ENCODE measurements around the gene KIF5A.
"Not testable (repeated sequence)": the region's sequence is repeated elsewhere in the genome, so short reads cannot be mapped to it uniquely, and the experiment has no call there.

Gene KIF5A

DNA sequence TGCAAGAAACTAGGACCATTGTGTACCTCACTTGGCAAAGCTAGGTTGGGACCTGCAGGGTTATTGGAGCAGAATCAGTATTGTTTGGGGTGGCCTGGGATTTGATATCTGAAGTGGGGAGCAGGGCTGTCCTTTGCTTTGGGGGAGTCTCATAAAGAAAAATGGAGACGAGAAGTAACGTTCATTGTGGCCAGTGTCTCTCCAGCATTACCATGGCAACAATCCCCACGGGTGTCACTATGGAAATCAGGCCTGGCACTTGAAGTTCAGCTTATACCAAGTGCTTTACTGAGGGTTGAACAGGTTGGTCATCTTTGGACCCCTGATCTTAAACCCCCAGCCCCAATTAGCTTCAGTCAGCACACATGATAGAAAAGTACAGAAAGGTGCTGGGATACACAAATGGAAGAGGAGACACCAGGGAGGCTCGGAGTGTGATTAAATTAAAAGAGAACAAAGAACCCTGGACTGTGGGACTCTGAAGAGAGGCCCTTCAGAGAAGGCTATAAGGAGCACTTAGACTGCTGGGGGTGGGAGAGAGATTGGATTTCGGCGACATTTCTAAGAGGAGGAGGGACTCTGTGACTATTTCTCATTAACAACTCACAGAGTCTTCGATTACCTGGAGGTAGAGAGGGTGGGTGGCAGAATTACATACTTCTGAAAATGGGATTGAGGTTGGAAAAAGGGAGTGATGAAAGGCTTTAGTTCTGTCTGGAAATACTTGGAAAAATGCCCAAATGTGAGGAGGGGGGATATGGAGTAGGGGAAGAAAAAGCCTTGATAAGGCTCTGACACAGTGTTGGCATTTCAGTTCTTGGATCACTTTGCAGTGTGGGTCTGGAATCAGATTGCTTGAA lies 3.7 kb downstream of the KIF5A start:
- in situ Hi-C loops (cut with HindIII; ENCODE audit: low sequenced_read_pairs): no loop called here

DNA sequence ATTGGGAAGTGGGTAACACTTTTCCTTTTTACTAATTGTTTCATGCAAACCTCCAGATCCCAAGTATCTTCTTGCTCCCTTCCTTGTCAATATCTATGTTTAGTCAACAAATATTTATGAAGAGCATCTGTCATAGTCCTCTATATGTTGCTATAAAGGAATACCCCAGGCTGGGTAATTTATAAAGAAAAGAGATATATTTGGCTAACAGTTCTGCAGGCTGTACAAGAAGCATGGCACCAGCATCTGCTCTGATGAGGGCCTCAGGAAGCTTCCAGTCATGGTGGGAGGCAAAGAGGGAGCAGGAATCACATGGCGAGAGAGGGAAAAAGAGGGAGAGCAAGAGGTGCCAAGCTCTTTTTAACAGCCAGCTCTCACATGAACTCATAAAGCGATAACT lies 4.6 kb downstream of the KIF5A start:
- in situ Hi-C loops (cut with HindIII; ENCODE audit: low sequenced_read_pairs): no loop called here

DNA sequence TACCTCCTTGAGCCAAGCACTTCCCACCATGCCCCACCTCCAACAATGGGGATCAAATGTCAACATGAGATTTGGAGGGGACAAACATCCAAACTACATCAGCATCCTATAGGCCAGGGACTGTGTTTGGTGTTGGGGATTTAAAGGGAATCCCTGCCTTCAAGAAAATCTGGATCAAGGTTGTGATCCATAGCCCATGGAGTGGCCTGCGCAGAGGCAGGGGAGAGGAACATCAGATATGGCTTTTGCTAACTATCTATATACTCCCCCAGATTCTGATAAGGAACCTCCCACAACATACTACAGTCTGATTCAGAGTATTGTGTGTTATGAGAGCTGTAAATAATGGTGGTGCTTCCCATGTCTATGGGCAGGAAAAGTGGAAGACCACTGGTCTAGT lies 5.1 kb downstream of the KIF5A start:
- in situ Hi-C loops (cut with HindIII; ENCODE audit: low sequenced_read_pairs): no loop called here

DNA sequence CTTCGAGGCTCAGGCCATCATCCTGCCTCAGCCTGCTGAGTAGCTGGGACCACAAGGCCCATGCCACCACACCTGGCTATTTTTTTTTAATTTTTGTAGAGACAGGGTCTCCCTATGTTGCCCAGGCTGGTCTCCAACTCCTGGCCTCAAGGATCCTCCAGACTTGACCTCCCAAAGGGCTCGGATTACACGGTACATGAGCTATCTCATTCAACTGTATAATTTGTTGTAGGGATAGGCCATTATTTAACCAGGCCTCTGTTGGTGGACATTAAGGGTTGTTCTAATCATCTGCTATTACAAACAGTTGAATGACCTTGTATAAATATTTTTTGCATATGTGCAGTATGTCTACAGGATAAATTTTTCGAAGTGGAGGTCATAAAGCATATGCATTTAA lies 9.0 kb downstream of the KIF5A start:
- in situ Hi-C loops (cut with HindIII; ENCODE audit: low sequenced_read_pairs): no loop called here

DNA sequence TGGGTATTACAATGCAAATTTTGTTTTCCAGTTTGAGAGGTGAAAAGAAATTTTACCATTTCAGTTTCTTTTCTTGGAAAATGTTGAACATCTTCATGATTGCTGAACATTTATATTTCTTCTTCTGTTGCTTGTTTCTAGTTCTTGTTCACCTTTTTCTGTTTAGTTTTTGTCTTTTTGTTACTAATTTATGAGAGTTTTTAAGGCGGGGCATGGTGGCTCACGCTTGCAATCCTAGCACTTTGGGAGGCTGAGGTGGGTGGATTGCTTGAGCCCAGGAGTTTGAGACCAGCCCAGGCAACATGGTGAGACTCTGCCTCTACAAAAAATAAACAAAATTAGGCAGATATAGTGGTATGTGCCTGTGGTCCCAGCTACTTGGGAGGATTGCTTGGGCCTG lies 10.7 kb downstream of the KIF5A start:
- in situ Hi-C loops (cut with HindIII; ENCODE audit: low sequenced_read_pairs): no loop called here

DNA sequence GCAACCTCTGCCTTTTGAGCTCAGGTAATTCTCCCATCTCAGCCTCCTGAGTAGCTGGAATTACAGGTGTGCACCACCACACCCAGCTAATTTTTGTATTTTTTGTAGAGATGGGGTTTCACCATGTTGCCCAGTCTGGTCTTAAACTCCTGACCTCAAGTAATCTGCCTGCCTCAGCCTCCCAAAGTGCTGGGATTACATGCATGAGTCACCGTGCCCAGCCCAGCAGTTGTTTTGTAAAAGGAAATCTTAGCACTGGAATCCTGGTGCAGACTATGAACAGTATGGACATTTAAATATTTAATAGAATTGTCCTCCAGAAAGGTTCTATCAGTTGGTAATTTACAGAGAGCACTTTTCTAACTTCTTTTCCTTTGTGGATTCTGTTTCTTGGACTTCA lies 11.3 kb downstream of the KIF5A start:
- in situ Hi-C loops (cut with HindIII; ENCODE audit: low sequenced_read_pairs): not testable (repeated sequence)

DNA sequence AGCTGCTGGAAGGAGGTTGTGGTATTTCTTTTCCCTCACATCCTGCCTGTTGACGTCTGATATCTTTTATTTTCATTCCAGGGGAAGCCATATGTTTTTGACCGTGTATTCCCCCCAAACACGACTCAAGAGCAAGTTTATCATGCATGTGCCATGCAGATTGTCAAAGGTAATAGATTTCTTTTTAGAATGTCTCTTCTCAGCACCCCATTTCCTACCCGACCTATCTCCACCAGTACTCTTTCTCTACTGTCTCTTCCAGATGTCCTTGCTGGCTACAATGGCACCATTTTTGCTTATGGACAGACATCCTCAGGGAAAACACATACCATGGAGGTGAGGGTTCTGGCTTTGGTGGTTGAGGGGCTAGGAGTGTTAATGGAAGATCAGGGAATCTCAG lies 13.5 kb downstream of the KIF5A start:
- in situ Hi-C loops (cut with HindIII; ENCODE audit: low sequenced_read_pairs): no loop called here

DNA sequence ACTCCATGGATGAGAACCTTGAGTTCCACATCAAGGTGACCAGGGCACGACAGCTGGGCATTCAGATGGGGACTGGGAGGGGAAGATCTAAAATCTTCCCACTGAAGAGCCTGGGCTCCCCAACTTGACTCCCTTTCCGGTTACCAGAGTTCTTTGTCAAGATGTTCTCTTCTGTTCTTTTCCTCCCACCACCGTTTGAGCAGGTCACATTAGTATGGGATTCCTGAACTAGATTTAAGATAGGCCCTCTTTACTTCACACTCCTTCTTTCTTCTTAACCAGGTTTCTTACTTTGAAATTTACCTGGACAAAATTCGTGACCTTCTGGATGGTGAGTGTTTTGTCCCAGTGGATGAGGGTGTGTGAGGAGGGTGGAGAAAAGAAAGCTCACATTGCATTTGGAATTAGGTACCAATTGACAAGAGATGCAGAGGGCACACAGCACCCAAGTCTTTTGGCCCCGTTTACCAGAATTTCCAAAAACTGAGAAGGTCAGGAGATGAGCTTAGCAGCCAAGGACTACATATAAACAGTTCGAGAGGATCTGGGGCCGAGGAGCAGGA lies 14.4 kb downstream of the KIF5A start:
- in situ Hi-C loops (cut with HindIII; ENCODE audit: low sequenced_read_pairs): no loop called here

DNA sequence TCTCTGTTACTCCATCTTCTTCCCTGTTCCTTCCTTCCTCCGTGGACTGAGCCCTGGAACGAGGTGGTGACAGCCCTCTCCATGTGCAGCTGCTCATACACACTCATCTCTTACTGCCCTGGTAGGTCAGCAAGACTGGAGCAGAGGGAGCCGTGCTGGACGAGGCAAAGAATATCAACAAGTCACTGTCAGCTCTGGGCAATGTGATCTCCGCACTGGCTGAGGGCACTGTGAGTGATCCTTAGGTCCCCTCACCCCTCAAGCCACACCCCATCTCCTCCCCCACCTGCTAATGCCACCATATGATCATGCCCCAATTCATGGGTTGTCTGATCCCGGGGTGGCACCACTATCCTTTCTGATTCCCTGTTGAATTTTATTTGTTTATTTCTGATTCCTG lies 19.0 kb downstream of the KIF5A start:
- in situ Hi-C loops (cut with HindIII; ENCODE audit: low sequenced_read_pairs): no loop called here

DNA sequence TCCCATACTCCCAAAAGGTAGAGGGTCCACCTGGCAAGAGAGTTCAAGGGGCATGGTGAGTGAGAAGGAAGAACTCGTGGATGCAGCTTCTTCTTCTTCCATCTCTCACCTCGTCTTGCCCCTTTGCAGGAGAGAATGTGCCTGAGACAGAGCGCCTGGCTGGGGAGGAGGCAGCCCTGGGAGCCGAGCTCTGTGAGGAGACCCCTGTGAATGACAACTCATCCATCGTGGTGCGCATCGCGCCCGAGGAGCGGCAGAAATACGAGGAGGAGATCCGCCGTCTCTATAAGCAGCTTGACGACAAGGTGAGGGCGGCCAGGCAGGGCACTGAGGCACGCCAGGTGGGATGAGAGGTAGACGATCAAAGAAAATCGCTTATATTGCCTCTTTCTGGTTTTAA lies 20.0 kb downstream of the KIF5A start:
- in situ Hi-C loops (cut with HindIII; ENCODE audit: low sequenced_read_pairs): no loop called here

DNA sequence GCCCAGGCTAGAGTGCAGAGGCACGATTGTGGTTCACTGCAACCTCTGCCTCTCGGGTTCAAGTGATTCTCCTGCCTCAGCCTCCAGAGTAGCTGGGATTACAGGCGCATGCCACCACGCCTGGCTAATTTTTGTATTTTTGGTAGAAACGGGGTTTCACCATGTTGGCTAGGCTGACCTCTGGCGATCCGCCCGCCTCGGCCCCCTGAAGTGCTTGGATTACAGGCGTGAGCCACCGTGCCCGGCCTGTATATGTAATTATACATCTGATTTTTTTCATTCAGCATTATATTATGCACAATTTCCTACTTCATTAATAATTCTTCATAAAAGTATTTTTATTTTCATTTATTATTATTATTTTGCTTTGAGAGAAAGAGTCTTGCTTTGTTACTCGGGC lies 20.6 kb downstream of the KIF5A start:
- in situ Hi-C loops (cut with HindIII; ENCODE audit: low sequenced_read_pairs): not testable (repeated sequence)

DNA sequence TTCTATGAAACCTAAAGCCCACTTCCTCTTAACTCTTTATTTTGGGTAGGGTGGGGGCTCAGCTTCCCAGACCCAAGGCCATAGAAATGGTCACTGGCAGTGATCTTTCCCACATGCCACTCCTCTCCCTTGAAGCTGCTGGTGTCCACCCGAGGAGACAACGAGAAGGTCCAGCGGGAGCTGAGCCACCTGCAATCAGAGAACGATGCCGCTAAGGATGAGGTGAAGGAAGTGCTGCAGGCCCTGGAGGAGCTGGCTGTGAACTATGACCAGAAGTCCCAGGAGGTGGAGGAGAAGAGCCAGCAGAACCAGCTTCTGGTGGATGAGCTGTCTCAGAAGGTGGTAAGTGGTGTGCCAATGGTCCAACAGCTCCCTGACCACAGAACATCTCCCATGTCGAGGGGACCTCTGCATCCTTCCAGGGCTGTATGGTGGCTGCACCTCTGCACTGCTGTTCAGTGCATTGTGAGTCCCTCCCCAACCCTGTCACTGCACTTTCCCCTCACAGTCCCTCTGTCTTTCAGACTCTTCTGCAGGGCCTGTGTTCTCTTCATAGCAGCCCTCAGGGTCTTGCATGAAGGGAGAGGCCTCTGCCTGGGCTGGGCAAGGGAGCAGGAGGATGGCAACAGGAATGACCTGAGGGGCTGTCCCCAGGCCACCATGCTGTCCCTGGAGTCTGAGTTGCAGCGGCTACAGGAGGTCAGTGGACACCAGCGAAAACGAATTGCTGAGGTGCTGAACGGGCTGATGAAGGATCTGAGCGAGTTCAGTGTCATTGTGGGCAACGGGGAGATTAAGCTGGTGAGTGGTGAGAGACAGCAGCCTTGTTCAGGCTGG lies 22.3 kb downstream of the KIF5A start:
- in situ Hi-C loops (cut with HindIII; ENCODE audit: low sequenced_read_pairs): no loop called here

DNA sequence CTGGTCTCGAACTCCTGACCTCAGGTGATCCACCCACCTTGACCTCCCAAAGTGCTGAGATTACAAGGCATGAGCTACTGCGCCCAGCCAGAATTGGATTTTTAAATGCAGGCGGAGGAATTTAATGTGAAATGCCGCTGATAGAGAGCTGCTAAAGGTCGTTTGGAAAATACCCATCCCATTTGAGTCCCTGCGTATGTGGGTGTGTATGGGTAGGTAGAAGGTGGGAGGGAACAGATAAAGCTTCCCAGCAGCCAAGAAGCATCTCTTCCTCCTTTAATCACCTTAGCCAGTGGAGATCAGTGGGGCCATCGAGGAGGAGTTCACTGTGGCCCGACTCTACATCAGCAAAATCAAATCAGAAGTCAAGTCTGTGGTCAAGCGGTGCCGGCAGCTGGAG lies 25.0 kb downstream of the KIF5A start:
- in situ Hi-C loops (cut with HindIII; ENCODE audit: low sequenced_read_pairs): no loop called here

DNA sequence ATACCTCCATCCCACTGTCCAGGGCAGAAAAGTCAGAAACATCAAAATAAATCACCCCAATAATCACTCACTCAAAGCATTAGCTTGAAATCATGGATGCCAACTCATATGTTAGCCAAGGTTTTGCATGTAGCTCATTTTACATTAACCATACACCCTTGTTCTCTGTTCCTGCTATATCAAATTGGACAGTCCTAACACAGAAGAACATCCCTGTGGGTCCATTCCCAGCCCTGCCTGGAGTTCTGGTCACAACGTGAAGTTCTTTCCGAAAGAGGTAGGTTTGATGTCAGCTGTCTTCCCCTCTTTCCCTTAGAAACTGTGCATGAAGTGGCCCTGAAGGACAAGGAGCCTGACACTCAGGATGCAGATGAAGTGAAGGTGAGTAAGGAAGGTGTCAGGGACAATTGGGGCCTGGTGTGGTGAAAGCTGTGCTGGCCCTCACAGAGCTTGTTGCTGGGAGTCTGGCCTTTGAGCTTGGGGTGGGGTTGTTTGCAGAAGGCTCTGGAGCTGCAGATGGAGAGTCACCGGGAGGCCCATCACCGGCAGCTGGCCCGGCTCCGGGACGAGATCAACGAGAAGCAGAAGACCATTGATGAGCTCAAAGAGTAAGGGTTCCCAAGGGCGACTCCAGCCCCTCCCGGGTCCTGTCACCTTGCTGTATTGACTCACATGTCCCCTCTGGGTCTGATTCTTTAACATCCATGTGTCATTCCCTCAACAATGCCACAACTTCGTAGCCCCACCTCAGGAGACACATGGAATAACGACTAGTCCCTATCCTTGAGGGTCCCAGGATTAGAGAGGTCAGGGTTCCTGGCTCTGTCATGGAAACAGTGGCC lies 26.1 kb downstream of the KIF5A start:
- in situ Hi-C loops (cut with HindIII; ENCODE audit: low sequenced_read_pairs): no loop called here

DNA sequence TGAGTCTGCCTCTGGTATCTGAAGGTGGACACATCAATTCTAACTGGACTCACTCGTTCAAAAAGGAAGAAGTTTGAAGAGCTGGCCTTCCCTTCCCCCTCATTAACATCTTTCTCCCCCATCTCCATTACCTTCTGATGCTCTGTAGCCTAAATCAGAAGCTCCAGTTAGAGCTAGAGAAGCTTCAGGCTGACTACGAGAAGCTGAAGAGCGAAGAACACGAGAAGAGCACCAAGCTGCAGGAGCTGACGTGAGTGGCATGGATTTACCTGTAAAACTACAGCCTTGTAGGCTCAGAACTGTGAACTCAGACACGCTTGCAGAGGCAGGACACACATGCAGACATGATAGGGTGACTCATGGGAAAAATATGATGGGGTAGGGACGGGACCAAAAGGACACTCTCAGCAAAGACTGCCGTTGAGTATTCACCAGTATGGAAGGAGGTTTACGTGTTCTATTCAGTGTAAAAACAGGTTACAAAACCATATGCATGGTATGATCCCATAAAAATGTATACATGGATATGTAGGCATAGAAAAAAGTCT lies 26.8 kb downstream of the KIF5A start:
- in situ Hi-C loops (cut with HindIII; ENCODE audit: low sequenced_read_pairs): no loop called here

DNA sequence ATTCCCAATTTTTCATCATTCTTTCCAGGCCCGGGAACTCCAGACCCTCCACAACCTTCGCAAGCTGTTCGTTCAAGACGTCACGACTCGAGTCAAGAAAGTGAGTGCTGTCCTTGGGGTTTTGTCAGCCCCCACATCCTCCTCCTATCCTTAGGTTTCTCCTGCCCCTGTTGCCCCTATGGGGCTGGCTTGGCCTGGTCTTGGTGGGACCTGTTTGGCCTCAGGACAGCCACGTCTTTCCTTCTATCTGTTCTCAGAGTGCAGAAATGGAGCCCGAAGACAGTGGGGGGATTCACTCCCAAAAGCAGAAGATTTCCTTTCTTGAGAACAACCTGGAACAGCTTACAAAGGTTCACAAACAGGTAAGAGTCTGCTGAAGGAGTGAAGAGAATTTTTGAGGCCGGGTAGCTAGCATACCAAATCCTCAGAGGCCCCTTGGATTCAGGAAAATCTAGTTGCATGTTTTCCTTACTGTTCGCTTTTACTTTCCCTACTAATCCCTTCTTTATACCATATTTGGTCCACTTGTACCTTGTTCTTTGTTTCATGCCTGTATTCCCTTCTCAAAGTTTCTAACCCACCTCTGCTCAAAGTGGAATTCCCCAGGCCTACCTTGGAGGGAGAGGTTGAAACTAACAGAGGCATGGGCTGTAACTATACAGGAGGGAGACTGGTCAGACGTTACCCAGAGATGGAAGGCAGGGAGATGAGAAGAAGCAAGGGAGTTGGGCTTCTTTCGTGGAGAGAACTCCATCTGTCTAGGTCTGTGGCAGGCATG lies 28.3 kb downstream of the KIF5A start:
- in situ Hi-C loops (cut with HindIII; ENCODE audit: low sequenced_read_pairs): no loop called here

DNA sequence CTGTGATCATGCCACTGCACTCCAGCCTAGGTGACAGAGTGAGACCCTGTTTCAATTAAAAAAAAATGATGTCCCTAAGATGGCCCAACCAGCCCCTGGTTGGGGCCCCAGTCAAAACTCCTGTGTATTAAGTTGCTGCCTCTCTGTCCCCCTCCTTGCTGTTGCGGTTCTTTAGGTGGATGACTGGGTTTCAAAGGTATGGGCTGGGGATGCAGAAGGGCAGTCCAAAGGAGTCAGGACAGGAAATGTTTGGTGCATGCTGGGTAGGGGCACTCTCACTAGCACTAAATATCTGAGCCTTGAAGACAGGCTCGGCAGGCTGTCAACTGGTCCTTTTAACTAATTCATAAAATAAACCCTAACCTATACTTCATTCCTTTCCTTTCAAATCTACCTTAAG lies 29.2 kb downstream of the KIF5A start:
- in situ Hi-C loops (cut with HindIII; ENCODE audit: low sequenced_read_pairs): no loop called here

DNA sequence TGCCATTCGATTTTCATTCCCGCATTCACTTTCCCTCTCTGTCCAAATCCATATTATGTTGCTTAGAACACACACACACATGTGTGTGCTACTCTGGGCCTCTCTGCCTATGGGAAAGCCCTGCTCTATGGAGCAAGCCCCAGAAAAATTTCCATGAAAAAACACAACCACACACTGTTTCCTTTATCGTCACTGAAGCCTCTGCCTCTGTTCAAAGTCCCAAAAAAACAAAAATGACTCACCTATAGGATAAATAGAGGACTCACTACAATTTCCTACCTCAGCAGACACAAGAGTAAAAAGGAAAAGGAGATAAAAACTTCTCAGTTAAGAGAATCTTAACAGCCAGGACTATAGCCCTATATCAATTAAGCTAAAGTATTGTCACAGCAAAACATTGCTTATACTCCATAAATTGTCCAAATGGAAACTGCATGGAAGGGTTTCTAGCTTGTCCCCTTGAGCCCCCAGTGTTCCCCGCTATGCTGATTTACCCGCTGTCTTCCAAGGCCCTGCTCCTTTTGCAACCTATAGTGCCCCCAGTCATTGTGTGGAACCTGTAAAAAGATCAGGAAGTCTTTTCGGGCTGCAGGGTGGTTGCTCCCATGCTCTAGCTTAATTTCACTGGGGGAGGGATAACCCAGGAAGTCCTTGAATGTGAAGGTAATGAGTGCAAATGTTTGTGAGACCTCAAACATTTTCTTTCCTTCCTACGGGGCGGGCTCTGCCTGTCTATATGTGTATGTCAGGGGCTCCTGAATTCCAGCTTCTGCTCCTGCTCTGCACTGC lies 30.0 kb downstream of the KIF5A start:
- in situ Hi-C loops (cut with HindIII; ENCODE audit: low sequenced_read_pairs): no loop called here

DNA sequence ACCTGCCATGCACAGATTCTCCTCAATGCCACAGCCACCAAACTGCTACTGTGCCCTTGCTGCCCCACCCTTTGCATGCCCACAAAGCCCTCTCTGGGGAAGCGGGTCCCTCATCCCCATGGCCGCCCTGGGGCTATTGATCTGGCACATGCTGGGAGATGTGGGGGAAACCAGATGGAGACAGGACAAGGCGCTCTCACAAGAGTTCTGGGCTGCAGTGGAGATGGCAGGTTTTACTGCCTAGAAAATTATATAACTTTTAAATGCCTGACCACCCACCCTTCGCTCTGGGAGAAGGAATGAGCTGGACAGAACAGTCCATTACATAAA lies 30.6 kb downstream of the KIF5A start:
- in situ Hi-C loops (cut with HindIII; ENCODE audit: low sequenced_read_pairs): no loop called here
